KMS-11 (cell line): ENCODE results near the gene SPEM3.

ENCODE experiments used
- H2AFZ ChIP-seq: fragments of 200-600 bp; sonication (generic); 2 replicates; pipeline ENCODE4 v1.6.1; 2016; ENCODE audit warnings: antibody characterized with exemption, mixed run types, low read depth
- H3K27ac ChIP-seq: fragments of 200-600 bp; sonication (generic); 2 replicates; pipeline ENCODE4 v1.6.1; 2016; ENCODE audit warnings: mild to moderate bottlenecking, mixed run types
- H3K27me3 ChIP-seq: fragments of 200-600 bp; sonication (generic); 2 replicates; pipeline ENCODE4 v1.6.1; 2017; ENCODE audit warnings: mild to moderate bottlenecking, low read depth, mixed run types, moderate library complexity; ENCODE audit not compliant: insufficient read depth
- H3K36me3 ChIP-seq: fragments of 200-600 bp; sonication (generic); 2 replicates; pipeline ENCODE4 v1.6.1; 2017; ENCODE audit warnings: mild to moderate bottlenecking, mixed run types; ENCODE audit not compliant: insufficient read depth
- H3K4me1 ChIP-seq: fragments of 200-600 bp; sonication (generic); 2 replicates; pipeline ENCODE4 v1.6.1; 2016; ENCODE audit warnings: mild to moderate bottlenecking, low read depth, mixed run types; ENCODE audit not compliant: poor library complexity, severe bottlenecking
- H3K4me2 ChIP-seq: fragments of 200-600 bp; sonication (generic); 2 replicates; pipeline ENCODE4 v1.7.0; 2016; ENCODE audit warnings: mild to moderate bottlenecking, mixed run types
- H3K4me3 ChIP-seq: fragments of 200-600 bp; sonication (generic); IDR thresholded peaks from 2 replicates; pipeline ENCODE4 v1.6.1; 2017; ENCODE audit warnings: low read depth, low read length, mixed read lengths; ENCODE audit not compliant: insufficient read depth
- H3K79me2 ChIP-seq: fragments of 200-600 bp; sonication (generic); 2 replicates; pipeline ENCODE4 v1.6.1; 2016; ENCODE audit warnings: low read depth, mixed run types; ENCODE audit not compliant: insufficient read depth
- H3K9ac ChIP-seq: fragments of 200-600 bp; sonication (generic); 2 replicates; pipeline ENCODE4 v1.6.1; 2016; ENCODE audit warnings: mild to moderate bottlenecking, mixed run types
- H4K20me1 ChIP-seq: fragments of 200-600 bp; sonication (generic); 2 replicates; pipeline ENCODE4 v1.6.1; 2016; ENCODE audit warnings: mild to moderate bottlenecking, mixed run types; ENCODE audit not compliant: insufficient read depth
- TF ChIP-seq, protein P1 (sequence below): fragments of 200-600 bp; sonication (generic); conservative IDR thresholded peaks from 2 replicates; pipeline ENCODE4 v1.6.1; 2017; ENCODE audit warnings: low read depth, mild to moderate bottlenecking, antibody characterized with exemption, low read length, moderate library complexity, mixed read lengths

The SPEM3 gene

GRCh38 chr17:7382901-7383300 is 45.8 kb upstream of the SPEM3 start:
- H3K9ac ChIP-seq, result no peak overlapping the region
- H3K4me2 ChIP-seq, result no peak overlapping the region

GRCh38 chr17:7383371-7383741 is 45.3 kb upstream of the SPEM3 start:
- no peaks in the 10 kb centered on the region for H3K36me3 ChIP-seq
- H3K4me3 ChIP-seq, result no peak overlapping the region
- H3K4me2 ChIP-seq, result no peak overlapping the region
- H3K27me3 ChIP-seq, result no peaks in the 10 kb centered on the region
- H3K9ac ChIP-seq, result no peak overlapping the region
- TF ChIP-seq, protein P1, sequence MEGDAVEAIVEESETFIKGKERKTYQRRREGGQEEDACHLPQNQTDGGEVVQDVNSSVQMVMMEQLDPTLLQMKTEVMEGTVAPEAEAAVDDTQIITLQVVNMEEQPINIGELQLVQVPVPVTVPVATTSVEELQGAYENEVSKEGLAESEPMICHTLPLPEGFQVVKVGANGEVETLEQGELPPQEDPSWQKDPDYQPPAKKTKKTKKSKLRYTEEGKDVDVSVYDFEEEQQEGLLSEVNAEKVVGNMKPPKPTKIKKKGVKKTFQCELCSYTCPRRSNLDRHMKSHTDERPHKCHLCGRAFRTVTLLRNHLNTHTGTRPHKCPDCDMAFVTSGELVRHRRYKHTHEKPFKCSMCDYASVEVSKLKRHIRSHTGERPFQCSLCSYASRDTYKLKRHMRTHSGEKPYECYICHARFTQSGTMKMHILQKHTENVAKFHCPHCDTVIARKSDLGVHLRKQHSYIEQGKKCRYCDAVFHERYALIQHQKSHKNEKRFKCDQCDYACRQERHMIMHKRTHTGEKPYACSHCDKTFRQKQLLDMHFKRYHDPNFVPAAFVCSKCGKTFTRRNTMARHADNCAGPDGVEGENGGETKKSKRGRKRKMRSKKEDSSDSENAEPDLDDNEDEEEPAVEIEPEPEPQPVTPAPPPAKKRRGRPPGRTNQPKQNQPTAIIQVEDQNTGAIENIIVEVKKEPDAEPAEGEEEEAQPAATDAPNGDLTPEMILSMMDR, result no peak
- H3K27ac ChIP-seq, result no peak overlapping the region
- H4K20me1 ChIP-seq, result no peaks in the 10 kb centered on the region
- no peak overlapping the region for H2AFZ ChIP-seq
- no peaks in the 10 kb centered on the region for H3K4me1 ChIP-seq
- H3K79me2 ChIP-seq, result no peaks in the 10 kb centered on the region

More at GRCh38 chr17:7382901-7383300, 45.8 kb upstream of the SPEM3 start:
- no peaks in the 10 kb centered on the region for H3K4me1 ChIP-seq
- H4K20me1 ChIP-seq, result no peaks in the 10 kb centered on the region
- H2AFZ ChIP-seq, result no peak overlapping the region
- no peak overlapping the region for H3K4me3 ChIP-seq
- H3K36me3 ChIP-seq, result no peaks in the 10 kb centered on the region
- H3K27ac ChIP-seq, result no peak overlapping the region
- H3K79me2 ChIP-seq, result no peaks in the 10 kb centered on the region
- TF ChIP-seq, protein P1, result no peak
- no peaks in the 10 kb centered on the region for H3K27me3 ChIP-seq

GRCh38 chr17:7383742-7384488 is 44.7 kb upstream of the SPEM3 start:
- Histone ChIP-seq H3K4me1 (no peaks in the 10 kb centered on the region), H3K4me3 (no peak overlapping the region), H3K36me3 (no peaks in the 10 kb centered on the region), H3K79me2 (no peaks in the 10 kb centered on the region), H2AFZ (no peak overlapping the region), H4K20me1 (no peaks in the 10 kb centered on the region), H3K4me2 (0 out of 2 replicates have a peak overlapping the region, but pooled peaks have one; percentile 21), H3K9ac (peak overlapping the region; percentile 27; the same call in 1 of the 2 replicates), H3K27ac (no peak overlapping the region), H3K27me3 (no peaks in the 10 kb centered on the region)
- TF ChIP-seq, protein P1, result no peak

GRCh38 chr17:7384489-7385081 is 44.1 kb upstream of the SPEM3 start:
- Histone ChIP-seq H3K79me2 (no peaks in the 10 kb centered on the region), H3K36me3 (no peaks in the 10 kb centered on the region), H3K27me3 (no peaks in the 10 kb centered on the region), H2AFZ (no peak overlapping the region), H3K4me3 (no peak overlapping the region), H4K20me1 (no peaks in the 10 kb centered on the region), H3K9ac (peak overlapping the region; percentile 27; the same call in 1 of the 2 replicates), H3K4me1 (no peaks in the 10 kb centered on the region), H3K27ac (no peak overlapping the region), H3K4me2 (peak overlapping the region; percentile 21; the same call in 1 of the 2 replicates)
- TF ChIP-seq, protein P1, result no peak
